IgD-negative memory B cell (primary cell): ENCODE results near the gene TMEM204. TPM values are rescaled to one million over a fixed set of nuclear protein-coding genes. Genes with fewer than 3 reads are reported as not detected.

Source experiments
- H3K27ac Mint-ChIP-seq, 3 donors: one replicate each; pipeline ENCODE4 v1.8.0; 2020 to 2022; ENCODE audit warnings: mild to moderate bottlenecking in 3 of 3, mixed read lengths in 3 of 3, moderate library complexity in 1 of 3
- H3K27me3 Mint-ChIP-seq: one replicate; pipeline ENCODE4 v1.8.0; 2021; ENCODE audit warnings: mixed read lengths
- H3K36me3 Mint-ChIP-seq: one replicate; pipeline ENCODE4 v1.8.0; 2020; ENCODE audit warnings: mild to moderate bottlenecking, mixed read lengths
- H3K4me1 Mint-ChIP-seq, 3 donors: one replicate each; pipeline ENCODE4 v1.8.0; 2020 to 2022; ENCODE audit warnings: mixed read lengths in 3 of 3, mild to moderate bottlenecking in 1 of 3
- H3K4me3 Mint-ChIP-seq, 4 donors: one replicate each; pipeline ENCODE4 v1.8.0; 2020 to 2022; ENCODE audit warnings: mild to moderate bottlenecking in 4 of 4, mixed read lengths in 4 of 4, moderate library complexity in 3 of 4
- H3K9me3 Mint-ChIP-seq, 3 donors: one replicate each; pipeline ENCODE4 v1.8.0; 2020 to 2021; ENCODE audit warnings: mixed read lengths in 3 of 3, mild to moderate bottlenecking in 1 of 3
- polyA plus RNA-seq: library from polyadenylated mRNA; unstranded; fragments of 300-500 nt; fragmentation: Illumina TruSeq; gene quantifications from one replicate; pipeline ENCODE4 v1.2.3, GENCODE V29; 2021

TMEM204 gene
- polyA plus RNA-seq, 1 donor from 2014 or later, result 2.9 TPM

DNA sequence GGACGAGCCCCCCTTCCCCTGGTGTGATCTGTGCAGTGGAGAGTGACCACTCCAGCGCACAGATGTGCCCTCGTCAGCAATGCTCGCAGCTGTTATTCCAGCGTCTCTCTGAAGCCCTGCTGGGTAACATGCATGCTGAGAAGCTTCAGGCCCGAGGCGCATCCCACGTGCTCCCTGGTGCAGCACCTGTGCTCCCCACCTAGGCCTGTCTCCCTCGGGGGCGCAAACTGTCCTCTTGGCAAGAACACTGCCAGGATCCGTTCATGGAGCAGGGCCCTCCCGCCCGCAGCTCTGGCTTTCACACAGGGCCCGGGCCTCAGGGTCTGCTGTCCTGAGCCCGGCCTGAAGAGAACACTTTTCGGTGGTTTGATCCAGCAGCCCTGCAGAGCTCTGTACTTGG lies 13.0 kb downstream of the TMEM204 start:
- Mint-ChIP-seq H3K9me3 (no peaks in the 10 kb centered on the region), H3K4me3 (no peak overlapping the region), H3K27ac (no peak overlapping the region), H3K27me3 (no peaks in the 10 kb centered on the region), H3K4me1 (peaks cover 9 to 12% (median 11%) of the 10 kb centered on the region in 3 donors), H3K36me3 (no peaks in the 10 kb centered on the region)

DNA sequence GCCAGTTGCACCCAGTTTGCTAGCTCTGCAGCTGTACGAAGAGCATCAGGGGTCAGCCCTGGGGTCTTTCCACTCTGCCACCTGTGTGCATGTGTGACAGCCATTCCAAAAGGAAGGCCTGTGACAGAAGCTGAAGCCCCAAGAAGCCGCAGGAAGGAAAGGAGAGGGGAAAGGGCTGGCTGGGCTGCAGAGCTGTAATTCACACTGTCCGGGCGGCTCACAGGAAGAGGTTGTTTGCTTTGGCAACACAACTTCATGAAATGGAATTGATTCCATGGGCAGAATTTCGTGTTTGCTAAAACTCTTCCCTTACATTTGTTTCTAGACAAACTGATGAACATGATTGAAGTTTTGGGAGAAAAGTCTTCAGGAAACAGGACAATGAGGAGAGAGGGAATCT lies 14.8 kb downstream of the TMEM204 start:
- Mint-ChIP-seq H3K9me3 (no peaks in the 10 kb centered on the region), H3K4me3 (no peak overlapping the region), H3K27me3 (no peaks in the 10 kb centered on the region), H3K4me1 (peaks cover 8 to 11% (median 9%) of the 10 kb centered on the region in 3 donors), H3K36me3 (peaks cover 3% of the 10 kb centered on the region), H3K27ac (no peak overlapping the region)

DNA sequence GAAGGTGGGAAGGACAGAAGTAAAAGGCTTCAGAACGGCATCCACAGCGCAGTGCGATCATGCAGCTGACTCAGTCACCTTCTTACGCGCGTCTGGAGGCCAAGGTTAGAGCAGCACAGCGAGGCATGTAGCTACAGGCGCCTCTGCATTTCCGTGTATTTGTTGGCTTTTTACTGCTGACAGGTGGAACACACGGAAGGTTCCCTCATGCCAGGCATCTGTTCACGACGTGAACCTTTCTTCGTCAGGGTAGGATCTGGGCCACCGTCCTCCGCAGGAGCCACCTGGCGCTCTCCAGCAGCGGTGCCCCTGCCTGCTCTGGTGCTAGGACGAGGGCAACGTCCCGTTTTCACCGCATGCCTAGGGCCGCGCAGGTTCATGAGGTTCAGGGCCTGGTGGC lies 15.3 kb downstream of the TMEM204 start:
- Mint-ChIP-seq H3K4me3 (no peak overlapping the region), H3K4me1 (peaks cover 3 to 7% (median 6%) of the 10 kb centered on the region in 3 donors), H3K27me3 (no peaks in the 10 kb centered on the region), H3K9me3 (no peaks in the 10 kb centered on the region), H3K36me3 (peaks cover 3% of the 10 kb centered on the region), H3K27ac (no peak overlapping the region)

DNA sequence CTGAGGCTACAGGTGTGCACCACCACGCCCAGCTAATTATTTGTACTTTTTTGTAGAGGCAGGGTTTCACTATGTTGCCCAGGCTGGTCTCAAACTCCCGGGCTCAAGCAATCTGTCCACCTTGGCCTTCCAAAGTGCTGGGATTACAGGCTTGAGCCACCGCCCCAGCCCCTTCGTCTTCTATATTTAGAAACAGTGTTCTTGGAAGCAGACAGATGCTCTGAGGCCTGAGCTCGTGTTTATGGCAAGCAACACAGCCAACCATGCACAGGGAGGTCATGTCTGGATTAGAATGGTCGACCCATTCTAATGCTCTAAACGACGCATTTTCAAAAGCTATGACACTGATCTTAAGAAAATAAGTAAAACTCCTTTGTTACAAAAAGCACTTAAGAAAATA lies 16.6 kb downstream of the TMEM204 start:
- H3K4me1 Mint-ChIP-seq, result peaks cover 2 to 5% (median 3%) of the 10 kb centered on the region in 3 donors
- H3K27me3 Mint-ChIP-seq, result no peaks in the 10 kb centered on the region
- H3K9me3 Mint-ChIP-seq, result no peaks in the 10 kb centered on the region
- peak overlapping the region in 1 of 4 donors; percentile 52 for H3K4me3 Mint-ChIP-seq
- H3K36me3 Mint-ChIP-seq, result peaks cover 3% of the 10 kb centered on the region
- H3K27ac Mint-ChIP-seq, result no peak overlapping the region

DNA sequence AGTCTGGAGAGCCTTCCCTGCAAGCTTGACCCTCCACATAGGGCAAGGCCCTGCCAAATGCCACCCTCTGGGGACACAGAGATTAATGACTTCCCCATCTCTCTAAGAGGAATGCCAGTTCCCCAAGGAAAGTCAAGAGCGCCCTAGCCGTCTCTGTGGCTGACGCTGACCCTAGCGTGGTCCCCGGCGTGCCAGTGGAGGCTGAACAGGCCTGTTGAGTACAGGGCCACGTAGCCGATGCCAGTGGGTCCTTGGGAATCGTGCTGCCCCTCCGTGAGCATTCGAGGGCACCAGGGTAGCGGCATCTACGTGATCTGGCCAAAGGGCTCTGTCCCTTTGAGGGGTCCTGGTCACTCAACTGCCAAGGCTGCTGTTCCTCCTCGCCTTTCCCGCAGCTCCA lies 17.2 kb downstream of the TMEM204 start:
- no peaks in the 10 kb centered on the region for H3K9me3 Mint-ChIP-seq
- no peaks in the 10 kb centered on the region for H3K27me3 Mint-ChIP-seq
- no peaks in the 10 kb centered on the region for H3K4me1 Mint-ChIP-seq
- H3K36me3 Mint-ChIP-seq, result peaks cover 3% of the 10 kb centered on the region
- H3K4me3 Mint-ChIP-seq, result no peak overlapping the region
- no peak overlapping the region for H3K27ac Mint-ChIP-seq

DNA sequence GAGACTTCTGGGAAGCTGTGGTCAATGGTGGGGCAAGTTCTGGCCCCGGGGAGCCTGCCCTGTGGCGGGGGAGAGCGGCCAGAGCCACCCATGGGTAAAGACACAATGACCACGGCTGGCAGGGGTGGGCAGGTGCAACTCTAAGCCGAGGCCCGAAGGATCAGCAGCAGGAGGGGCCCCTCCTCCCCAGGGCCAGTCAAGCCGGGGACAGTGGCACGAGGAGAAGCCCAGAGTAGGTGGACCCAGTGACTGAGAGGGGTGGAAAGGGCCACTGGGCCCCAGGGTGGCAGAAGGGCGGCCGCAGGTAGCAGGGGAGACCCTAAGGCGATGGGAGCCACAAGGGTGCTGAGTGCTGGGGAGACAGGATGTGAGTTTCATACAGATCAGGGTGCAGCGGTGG lies 17.7 kb downstream of the TMEM204 start:
- Mint-ChIP-seq H3K4me1 (no peaks in the 10 kb centered on the region), H3K27me3 (no peaks in the 10 kb centered on the region), H3K4me3 (no peak overlapping the region), H3K27ac (no peak overlapping the region), H3K9me3 (no peaks in the 10 kb centered on the region), H3K36me3 (peaks cover 3% of the 10 kb centered on the region)

DNA sequence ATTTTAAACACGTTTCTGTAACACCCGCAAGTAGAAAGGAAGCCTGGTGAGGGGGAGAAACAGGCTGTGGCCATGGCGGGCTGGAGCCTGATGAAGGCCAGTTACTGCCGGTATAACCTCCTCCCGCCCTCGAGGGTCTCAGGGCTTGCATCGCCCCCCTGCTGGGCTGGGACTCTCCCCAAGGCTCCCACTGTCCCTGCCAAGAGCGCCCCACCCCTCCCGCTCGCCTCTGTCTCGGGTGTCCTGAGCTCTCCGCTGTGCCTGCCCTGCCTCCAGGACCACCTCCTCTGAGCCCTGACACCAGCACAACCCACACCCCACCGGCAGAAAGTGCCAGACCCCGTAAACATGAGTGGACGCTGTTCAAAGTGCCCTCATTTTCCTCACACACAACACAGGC lies 18.7 kb downstream of the TMEM204 start:
- H3K9me3 Mint-ChIP-seq, result no peaks in the 10 kb centered on the region
- H3K36me3 Mint-ChIP-seq, result peaks cover 3% of the 10 kb centered on the region
- H3K4me1 Mint-ChIP-seq, result no peaks in the 10 kb centered on the region
- H3K27ac Mint-ChIP-seq, result no peak overlapping the region
- H3K4me3 Mint-ChIP-seq, result no peak overlapping the region
- no peaks in the 10 kb centered on the region for H3K27me3 Mint-ChIP-seq

DNA sequence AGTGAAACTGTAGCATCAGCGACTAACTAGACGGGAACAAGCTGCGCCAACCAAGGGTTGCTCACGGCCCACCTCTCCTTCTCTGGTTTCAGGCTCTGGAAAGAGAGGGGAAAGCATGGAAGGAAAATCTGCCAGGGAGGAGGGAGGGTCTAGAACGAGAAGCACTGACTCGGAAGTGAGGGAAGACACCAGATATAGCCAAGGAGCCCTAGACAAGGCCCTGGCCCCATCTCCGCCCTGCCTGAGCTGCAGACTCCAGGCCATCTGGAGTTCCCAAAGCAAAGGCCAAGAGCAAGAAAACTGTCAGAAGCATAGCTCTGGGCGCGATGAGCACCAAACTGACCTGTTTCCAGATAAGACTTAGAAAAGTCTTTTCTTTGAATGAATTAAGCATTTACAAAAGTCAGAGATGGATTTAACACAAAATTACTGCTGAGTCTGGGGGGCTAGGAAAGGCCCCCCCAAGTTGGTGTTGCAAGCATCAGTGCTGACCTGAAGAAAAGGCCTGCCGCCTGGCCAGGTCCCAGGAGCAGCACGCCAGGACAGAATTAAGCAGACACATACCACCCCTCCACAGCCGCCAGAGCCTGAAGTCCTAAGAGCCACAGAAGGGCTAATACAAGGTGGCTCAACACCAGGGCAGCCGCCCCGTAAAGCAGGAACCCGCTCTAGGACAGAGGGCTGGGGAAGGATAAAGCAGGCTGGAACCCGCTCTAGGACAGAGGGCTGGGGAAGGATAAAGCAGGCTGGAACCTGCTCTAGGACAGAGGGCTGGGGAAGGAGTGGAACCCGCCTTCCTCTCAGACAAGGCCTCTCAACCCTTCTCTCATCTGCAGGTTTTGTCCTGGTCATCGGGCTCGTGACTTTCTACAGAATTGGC lies 20.7 kb downstream of the TMEM204 start:
- Mint-ChIP-seq H3K27me3 (no peaks in the 10 kb centered on the region), H3K36me3 (peaks cover 3% of the 10 kb centered on the region), H3K9me3 (no peaks in the 10 kb centered on the region), H3K27ac (no peak overlapping the region), H3K4me1 (no peaks in the 10 kb centered on the region), H3K4me3 (no peak overlapping the region)

DNA sequence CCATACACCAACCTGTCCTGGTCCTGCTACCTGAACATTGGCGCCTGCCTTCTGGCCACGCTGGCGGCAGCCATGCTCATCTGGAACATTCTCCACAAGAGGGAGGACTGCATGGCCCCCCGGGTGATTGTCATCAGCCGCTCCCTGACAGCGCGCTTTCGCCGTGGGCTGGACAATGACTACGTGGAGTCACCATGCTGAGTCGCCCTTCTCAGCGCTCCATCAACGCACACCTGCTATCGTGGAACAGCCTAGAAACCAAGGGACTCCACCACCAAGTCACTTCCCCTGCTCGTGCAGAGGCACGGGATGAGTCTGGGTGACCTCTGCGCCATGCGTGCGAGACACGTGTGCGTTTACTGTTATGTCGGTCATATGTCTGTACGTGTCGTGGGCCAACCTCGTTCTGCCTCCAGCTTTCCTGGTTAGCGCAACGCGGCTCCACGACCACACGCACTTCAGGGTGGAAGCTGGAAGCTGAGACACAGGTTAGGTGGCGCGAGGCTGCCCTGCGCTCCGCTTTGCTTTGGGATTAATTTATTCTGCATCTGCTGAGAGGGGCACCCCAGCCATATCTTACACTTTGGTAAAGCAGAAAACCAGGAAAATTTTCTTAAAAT lies 21.5 kb downstream of the TMEM204 start:
- peaks cover 0 to 6% (median 0%) of the 10 kb centered on the region in 3 donors for H3K4me1 Mint-ChIP-seq
- H3K36me3 Mint-ChIP-seq, result peaks cover 5% of the 10 kb centered on the region
- H3K27ac Mint-ChIP-seq, result peak overlapping the region in 1 of 3 donors; percentile 43

DNA sequence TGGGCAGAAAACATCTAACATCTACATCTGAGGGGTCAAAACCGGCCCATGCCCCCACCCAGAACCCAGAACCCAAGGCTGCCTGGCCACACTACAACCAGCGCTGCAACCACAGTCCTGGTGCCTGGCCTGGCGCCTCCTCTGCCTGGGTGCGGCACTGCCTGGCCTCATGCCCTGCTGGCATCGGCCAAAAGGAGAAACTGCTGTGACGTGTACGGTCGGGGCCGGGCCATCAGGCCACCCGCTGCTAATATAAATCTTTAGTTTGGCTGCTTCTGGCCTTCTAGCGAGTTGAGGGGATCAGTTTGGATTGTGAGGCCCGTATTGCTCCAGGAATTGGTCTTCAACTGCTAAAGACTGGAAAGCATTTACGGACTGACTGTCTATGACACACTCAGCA lies 22.8 kb downstream of the TMEM204 start:
- H3K27ac Mint-ChIP-seq, result no peak overlapping the region
- peaks cover 0 to 7% (median 0%) of the 10 kb centered on the region in 3 donors for H3K4me1 Mint-ChIP-seq

More for the DNA sequence above, 21.5 kb downstream of the TMEM204 start:
- Mint-ChIP-seq H3K27me3 (no peaks in the 10 kb centered on the region), H3K4me3 (no peak overlapping the region), H3K9me3 (no peaks in the 10 kb centered on the region)

DNA sequence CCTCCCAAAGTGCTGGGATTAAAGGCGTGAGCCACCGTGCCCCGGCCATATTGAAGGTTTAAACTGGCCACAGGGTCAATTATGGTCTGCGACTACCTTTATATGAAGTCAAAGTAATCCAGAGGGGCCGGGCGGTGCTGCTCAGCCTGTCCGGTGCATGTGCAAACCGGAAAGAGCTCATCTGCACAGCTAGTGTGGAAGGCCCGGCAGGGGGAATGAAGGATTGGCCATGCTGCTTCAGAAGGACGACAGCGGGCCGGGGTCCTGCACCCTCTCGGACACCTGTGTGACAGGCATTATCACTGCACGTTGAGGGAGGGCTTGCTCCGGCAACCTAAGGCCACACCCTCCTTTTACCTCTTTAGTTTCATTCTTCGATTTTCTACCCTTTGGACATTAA lies 23.6 kb downstream of the TMEM204 start:
- Mint-ChIP-seq H3K27ac (no peak overlapping the region), H3K4me1 (peaks cover 0 to 7% (median 0%) of the 10 kb centered on the region in 3 donors), H3K36me3 (peaks cover 5% of the 10 kb centered on the region), H3K4me3 (no peak overlapping the region), H3K27me3 (no peaks in the 10 kb centered on the region), H3K9me3 (no peaks in the 10 kb centered on the region)

More for the DNA sequence above, 22.8 kb downstream of the TMEM204 start:
- Mint-ChIP-seq H3K36me3 (peaks cover 5% of the 10 kb centered on the region), H3K27me3 (no peaks in the 10 kb centered on the region), H3K9me3 (no peaks in the 10 kb centered on the region), H3K4me3 (no peak overlapping the region)

DNA sequence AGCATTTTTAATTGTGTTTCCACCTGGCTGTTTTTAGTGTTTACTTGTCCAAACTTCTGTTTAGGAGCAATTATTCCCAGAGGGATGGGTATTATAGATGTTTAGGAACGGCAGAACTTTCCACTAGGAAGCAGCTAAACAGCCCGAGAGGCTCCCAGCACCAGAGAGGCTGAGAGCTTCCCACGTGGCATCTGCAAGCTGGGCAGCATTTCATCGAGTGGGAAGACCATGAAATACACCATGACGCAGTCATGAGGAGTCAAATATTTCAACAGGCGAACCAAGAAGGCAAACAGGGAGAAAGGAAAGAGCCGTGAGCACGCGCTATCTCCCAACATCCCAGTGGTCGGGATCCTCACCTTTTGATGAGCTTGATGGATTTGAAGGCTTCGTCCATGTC lies 24.1 kb downstream of the TMEM204 start:
- Mint-ChIP-seq H3K4me1 (peaks cover 0 to 7% (median 0%) of the 10 kb centered on the region in 3 donors), H3K36me3 (peaks cover 5% of the 10 kb centered on the region), H3K27ac (peak overlapping the region in 1 of 3 donors; percentile 19), H3K27me3 (no peaks in the 10 kb centered on the region), H3K4me3 (no peak overlapping the region), H3K9me3 (no peaks in the 10 kb centered on the region)

DNA sequence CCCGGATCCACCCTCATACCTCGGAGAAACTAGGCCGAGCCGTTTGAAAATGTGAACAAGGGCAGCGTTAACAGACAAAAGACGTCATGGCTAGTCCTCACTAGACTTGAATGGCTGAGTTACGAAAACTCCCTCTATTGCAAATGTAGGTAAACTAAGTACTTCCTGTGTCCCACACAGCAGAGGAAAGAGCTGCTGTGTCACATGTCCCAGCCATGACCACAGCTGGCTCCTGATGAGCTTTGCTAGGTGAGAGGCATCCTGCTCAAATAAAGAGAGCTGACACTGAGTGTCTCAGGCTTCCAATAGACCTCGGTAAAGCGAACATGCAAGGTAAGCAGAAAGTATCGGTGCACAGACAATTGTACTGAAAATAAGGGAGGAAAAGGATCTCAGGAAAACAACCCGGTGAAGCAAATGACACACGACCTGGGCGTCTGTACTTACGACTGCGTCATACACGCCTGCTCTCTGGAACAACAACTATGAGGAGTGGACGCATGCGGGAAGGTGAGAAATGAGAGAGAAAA lies 26.0 kb downstream of the TMEM204 start:
- H3K4me1 Mint-ChIP-seq, result peaks cover 0 to 7% (median 0%) of the 10 kb centered on the region in 3 donors
- H3K27me3 Mint-ChIP-seq, result no peaks in the 10 kb centered on the region
- H3K4me3 Mint-ChIP-seq, result no peak overlapping the region
- peaks cover 3% of the 10 kb centered on the region for H3K36me3 Mint-ChIP-seq
- no peak overlapping the region for H3K27ac Mint-ChIP-seq
- no peaks in the 10 kb centered on the region for H3K9me3 Mint-ChIP-seq

DNA sequence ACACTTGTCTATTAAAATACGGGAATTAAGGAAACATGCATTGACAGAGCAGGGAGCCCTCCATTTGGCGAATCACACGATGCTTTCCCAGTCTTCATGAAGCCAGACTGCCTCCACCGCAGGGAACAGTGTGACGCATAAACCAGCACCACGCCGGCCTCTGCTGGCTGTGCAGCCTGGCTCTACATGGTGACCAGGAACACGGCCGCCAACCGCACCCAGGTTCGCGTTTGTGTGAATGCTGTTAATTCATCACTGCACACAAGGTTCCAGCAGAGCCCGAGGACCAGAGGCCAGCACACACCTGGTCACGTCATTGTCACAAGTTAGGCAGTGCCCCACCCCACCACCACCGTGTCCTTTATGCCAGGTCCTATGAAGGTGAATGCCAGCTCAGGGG lies 26.7 kb downstream of the TMEM204 start:
- H3K4me1 Mint-ChIP-seq, result peaks cover 0 to 7% (median 0%) of the 10 kb centered on the region in 3 donors
- no peaks in the 10 kb centered on the region for H3K27me3 Mint-ChIP-seq
- no peaks in the 10 kb centered on the region for H3K9me3 Mint-ChIP-seq
- H3K4me3 Mint-ChIP-seq, result no peak overlapping the region
- no peak overlapping the region for H3K27ac Mint-ChIP-seq
- H3K36me3 Mint-ChIP-seq, result peaks cover 3% of the 10 kb centered on the region

DNA sequence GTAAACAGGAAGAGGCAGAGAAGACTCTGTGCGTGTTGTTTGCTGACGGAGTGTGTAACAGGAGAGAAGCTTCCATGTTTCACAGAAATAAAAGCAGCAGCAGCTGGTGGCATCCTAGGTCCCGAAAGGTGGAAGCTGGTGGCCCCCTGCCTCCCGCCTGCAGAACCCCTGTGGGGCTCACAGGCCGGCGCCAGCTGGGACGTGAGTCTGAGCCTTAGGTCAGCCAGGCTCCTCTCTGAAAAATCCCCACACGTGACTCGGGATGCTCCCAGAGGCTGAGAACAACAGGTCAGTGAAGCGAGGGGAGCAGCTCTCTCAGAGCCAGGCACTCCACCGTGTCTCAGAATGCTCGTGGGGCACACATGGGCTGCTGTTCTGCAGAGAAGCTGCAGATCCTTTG lies 27.4 kb downstream of the TMEM204 start:
- Mint-ChIP-seq H3K4me1 (peaks cover 0 to 7% (median 0%) of the 10 kb centered on the region in 3 donors), H3K4me3 (no peak overlapping the region), H3K9me3 (no peaks in the 10 kb centered on the region), H3K27ac (no peak overlapping the region), H3K36me3 (peaks cover 3% of the 10 kb centered on the region), H3K27me3 (no peaks in the 10 kb centered on the region)
